Transverse colon (tissue), 3 donors: Measurements from ENCODE around the gene TADA2B.

Source experiments
- CTCF ChIP-seq, 5 experiments: fragments of 200-600 bp in 3 of 5; fragments of 450-650 bp in 2 of 5; sonication (generic) in 3 of 5; IDR thresholded peaks; 1 replicate in 2 of 5; 2 replicates in 3 of 5; pipeline ENCODE4 v1.5.1; 2016 to 2017; ENCODE audit warnings: antibody characterized with exemption in 5 of 5, inconsistent platforms in 3 of 5, mild to moderate bottlenecking in 2 of 5, moderate library complexity in 1 of 5
- EP300 ChIP-seq: sonication (generic); formaldehyde crosslinking; IDR thresholded peaks from one replicate; pipeline ENCODE4 v1.6.1; 2017; ENCODE audit warnings: antibody characterized with exemption, low read depth
- POLR2A ChIP-seq: fragments of 450-650 bp; IDR thresholded peaks from one replicate; pipeline ENCODE4 v1.6.1; 2016; ENCODE audit warnings: antibody characterized with exemption, mild to moderate bottlenecking, moderate library complexity

- TF ChIP-seq POLR2A: no peak
- no peak for TF ChIP-seq CTCF (IDR thresholded peaks at IDR 0.05)
- no peak for TF ChIP-seq EP300
These were observed 12.8 kb downstream of the TADA2B start for GRCh38 chr4:7055990-7056325.
